ENCODE measurements around the gene CAMLG.
"Not testable (repeated sequence)": the region's sequence is repeated elsewhere in the genome, so short reads cannot be mapped to it uniquely, and the experiment has no call there.

The CAMLG gene

DNA sequence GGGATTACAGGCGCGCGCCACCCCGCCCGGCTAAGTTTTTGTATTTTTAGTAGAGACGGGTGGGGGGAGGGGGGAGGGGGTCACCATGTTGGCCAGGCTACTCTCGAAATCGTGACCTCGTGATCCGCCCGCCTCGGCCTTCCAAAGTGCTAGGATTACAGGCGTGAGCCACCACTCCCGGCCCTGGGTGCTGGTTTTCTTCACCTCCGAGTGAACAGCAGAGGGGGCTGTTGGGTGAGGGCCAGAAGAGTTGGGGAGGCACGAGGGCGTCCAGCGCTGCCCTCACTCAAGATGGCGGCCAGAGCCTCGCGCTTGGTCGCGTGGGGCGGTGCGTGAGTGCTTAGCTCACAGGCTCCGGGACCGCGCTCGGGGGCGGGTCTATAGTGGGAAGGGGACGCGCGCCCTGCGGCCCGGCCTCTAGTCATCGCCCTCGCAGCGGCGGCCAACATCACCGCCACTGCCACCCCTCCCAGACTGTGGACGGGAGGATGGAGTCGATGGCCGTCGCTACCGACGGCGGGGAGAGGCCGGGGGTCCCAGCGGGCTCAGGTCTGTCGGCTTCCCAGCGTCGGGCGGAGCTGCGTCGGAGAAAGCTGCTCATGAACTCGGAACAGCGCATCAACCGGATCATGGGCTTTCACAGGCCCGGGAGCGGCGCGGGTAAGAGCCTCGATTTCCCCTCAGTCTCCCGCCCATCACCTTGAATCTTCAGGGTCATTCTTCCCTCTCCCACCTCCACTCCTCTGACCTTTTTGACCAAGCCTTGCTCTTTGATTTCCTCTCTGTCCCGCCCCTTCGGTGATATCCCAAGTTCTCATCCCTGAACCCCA, at the start of gene CAMLG:
TSS of gene CAMLG (plus strand) at position 416 of the 830 bp plus-strand sequence. CDS start at position 489, 73 bp downstream.
- DNase-seq: peak; percentile 73

- DNase-seq: not testable (repeated sequence)
Observed at GRCh38 chr5:134690144-134690543, 48.2 kb upstream of the CAMLG start.

DNA sequence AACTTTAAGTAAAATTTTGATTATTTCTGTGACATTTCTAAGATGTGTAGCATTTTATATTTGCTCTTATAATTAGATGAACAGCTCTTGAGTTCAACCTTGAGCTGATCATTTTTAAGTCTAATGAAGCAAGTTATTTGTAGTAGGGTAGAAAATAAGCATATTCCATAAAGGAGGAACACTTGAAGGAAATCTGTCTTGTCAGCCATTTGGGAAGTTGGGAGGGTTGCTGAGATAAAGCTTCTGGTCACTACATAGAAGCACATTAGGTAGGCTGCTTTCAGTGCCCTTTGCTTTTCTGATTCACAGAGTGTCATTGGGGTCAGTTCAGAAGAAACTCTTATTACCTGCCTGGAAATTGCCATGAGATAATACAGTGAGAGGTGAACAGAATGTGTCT, 45.6 kb upstream of the CAMLG start:
- no peak for DNase-seq

GRCh38 chr5:134708301-134708700, 30.0 kb upstream of the CAMLG start:
- no peak for DNase-seq

DNA sequence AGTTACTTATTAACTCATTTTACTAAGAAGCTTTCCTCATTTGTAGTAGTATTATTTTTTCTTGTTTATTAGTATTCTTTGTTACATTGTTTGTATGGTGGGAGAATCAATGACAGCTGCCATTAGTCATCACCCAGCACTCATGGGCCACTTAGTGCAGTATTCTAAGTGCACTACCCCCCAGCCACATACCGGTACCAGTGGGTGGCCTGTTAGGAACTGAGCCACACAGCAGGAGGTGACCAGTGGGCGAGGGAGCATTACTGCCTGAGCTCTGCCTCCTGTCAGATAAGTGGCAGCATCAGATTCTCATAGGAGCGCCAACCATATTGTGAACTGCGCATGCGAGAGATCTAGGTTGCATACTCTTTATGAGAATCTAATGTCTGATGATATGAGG, 24.2 kb upstream of the CAMLG start:
- DNase-seq: no peak

DNA sequence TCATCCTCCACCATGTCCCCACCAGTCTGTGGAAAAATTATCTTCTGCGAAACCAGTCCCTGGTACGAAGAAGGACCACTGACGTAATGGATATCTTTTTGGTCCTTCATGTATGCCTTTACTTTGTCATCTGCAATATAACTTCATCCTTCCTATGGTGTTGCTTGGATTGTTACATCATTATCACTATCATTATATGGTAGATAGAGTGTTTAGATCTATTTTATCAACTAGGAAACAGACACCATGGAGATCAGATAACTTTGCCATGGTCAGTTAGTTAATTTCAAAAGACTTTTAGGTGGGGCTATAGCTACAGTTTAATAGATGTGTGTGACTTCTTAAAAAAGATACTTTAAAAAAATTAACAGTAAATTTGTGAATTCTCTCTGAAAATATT, 23.8 kb upstream of the CAMLG start:
- DNase-seq: no peak

DNA sequence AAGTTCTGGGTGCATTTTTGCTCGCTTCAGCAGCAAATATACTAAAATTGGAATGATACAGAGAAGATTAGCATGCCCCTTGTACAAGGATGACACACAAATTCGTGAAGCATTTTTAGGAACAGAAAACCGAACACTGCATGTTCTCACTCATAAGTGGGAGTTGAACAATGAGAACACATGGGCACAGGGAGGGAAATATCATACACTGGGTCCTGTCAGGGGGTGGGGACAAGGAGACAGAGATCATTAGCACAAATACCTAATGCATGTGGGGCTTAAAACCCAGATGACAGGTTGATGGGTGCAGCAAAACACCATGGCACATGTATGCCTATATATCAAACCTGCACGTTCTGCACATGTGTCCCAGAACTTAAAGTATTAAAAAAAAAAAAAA, 22.9 kb upstream of the CAMLG start:
- DNase-seq: not testable (repeated sequence)

GRCh38 chr5:134724872-134725271, 13.5 kb upstream of the CAMLG start:
- DNase-seq: no peak

DNA sequence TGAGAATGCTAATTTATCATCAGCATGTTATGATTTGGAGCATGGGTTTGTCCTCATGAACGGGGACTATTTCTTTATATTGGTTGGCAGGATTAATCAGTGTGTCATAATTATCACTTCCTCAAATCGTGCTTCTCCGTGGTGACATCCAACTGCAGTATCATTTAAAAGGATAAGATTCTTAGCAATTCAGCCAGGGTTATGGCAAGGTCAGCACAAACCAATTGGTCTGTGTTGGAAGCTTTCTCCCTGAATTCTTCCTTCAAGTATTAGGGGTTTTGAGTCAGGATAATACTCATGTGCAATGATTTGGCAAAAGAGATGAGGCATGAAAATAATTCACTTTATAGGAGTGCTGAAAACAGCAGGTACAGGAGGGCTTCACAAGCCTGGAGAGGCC, 5.5 kb upstream of the CAMLG start:
- no peak for DNase-seq

DNA sequence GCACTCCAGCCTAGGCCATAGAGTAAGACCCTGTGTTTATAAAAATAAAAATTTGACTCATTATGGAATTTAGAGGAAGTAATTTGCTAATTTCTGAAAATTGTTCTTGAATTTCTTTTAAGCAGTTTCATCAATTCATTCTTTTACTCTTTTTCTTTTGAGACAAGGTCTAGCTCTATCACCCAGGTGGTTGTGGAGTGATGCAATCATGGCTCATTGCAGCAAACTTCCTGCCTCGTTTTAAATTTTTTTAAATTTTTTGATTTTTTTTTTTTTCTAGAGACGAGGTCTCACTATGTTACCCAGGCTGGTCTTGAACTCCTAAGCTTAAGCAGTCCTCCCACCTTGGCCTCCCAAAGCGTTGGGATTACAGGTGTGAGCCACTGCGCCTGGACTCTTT, 3.1 kb upstream of the CAMLG start:
- no peak for DNase-seq

DNA sequence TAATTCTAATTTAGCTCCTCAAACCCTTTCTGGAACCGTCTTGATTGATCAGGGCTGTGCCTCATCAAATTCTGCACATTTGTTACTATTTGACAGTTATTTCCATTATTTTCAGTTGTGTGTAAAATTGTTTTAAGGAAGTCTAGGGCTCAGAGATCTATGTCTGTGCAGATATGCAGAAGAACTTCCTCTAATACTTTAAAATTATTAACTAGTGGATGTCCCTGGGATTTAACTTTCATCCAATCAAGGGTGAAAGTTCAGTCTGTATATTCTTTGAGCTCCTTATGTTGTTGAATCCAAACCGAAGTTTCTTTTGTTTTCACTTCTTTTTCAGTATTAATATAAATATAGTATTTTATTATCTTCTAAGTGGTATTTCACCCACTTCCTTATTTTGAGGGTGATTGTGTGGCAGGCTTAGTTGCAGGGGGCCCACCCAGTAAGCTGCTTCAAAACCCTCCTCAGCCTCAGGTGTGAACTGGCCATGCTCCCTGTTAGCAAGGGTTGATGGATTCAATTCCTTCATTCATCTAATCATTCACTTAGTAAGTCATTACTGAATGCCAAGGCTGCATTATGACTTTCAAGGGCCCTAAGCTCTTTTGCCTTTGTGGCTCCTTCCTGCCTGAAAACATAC, 2.1 kb upstream of the CAMLG start:
- DNase-seq: no peak

- DNase-seq: peak; percentile 15
Observed at GRCh38 chr5:134738963-134739661, 764 bp downstream of the CAMLG start.

DNA sequence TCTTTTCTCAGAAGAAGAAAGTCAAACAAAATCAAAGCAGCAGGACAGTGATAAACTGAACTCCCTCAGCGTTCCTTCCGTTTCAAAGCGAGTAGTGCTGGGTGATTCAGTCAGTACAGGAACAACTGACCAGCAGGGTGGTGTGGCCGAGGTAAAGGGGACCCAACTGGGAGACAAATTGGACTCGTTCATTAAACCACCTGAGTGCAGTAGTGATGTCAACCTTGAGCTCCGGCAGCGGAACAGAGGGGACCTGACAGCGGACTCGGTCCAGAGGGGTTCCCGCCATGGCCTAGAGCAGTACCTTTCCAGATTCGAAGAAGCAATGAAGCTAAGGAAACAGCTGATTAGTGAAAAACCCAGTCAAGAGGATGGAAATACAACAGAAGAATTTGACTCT, 2.7 kb downstream of the CAMLG start:
- DNase-seq: no peak

DNA sequence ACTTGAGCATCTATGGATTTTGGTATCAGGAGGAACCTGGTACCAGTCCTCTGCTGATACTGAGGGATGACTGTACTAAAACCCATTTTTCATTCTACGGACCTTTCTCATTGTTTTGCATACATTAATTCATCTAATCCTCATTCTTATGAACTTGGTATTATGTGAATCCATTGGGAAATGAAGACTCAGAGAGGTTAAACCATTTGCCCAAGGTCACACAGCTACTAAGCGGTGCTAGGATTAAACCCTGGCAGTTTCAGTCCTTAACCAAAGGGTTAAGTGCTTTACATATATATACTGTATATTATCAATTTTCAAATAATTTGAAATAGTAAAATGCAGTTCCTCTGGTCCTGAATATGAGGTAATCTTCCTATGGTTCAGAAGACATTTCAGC, 3.8 kb downstream of the CAMLG start:
- DNase-seq: no peak

GRCh38 chr5:134749415-134749814, 11.1 kb downstream of the CAMLG start:
- no peak for DNase-seq

- peak; percentile 50 for DNase-seq
Observed at GRCh38 chr5:134758176-134758503, 19.8 kb downstream of the CAMLG start.

GRCh38 chr5:134758504-134759341, 20.4 kb downstream of the CAMLG start, which contains the start of gene DDX46:
DDX46 (plus strand) TSS chr5:134758779; CDS start chr5:134758939, 160 bp downstream.
- DNase-seq: peak; percentile 71

DNA sequence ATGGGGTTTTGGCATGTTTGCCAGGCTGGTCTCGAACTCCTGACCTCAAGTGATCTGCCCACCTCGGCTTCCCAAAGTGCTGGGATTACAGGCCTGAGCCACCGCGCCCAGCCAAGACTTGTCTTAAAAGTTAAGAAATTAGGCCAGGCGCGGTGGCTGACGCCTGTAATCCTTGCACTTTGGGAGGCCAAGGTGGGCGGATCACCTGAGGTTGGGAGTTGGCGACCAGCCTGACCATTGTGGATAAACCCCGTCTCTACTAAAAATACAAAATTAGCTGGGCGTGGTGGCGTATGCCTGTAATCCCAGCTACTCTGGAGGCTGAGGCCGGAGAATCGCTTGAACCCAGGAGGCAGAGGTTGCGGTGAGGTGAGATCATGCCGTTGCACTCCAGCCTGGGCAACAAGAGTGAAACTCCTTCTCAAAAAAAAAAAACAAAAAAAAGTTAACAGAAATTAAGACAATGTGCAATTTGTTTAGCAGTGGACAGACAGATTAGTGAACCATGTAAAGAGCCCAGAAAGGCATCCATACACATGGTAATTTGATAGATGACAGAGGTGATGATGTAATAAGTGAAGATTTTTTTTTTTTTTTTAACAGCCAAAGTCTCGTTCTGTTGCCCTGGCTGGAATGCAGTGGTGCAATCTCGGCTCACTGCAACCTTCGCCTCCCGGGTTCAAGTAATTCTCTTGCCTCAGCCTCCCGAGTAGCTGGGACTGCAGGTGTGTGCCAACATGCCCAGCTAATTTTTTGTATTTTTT, 29.4 kb downstream of the CAMLG start:
- DNase-seq: not testable (repeated sequence)

- DNase-seq: no peak
Observed at GRCh38 chr5:134769206-134769605, 30.9 kb downstream of the CAMLG start.

DNA sequence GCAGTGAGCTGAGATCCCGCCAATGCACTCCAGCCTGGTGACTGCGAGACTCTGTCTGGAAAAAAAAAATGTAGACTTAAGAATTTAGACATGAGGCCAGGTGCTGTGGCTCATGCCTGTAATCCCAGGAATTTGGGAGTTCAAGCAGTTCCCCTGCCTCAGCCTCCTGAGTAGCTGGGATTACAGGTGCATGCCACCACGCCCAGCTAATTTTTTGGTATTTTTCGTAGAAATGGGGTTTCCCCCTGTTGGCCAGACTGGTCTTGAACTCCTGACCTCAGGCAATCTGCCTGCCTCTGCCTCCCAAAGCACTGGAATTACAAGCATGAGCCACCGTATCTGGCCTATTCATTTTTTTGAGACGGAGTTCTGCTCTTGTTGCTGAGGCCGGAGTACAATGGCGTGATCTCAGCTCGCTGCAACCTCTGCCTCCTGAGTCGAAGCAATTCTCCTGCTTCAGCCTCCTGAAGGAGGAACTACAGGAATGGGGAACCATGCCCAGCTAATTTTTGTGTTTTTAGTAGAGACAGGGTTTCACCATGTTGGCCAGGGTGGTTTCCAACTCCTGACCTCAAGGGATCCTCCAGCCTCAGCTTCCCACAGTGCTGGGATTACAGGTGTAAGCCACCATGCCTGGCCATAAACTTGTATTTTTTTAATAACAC, 34.2 kb downstream of the CAMLG start:
- no peak for DNase-seq

DNA sequence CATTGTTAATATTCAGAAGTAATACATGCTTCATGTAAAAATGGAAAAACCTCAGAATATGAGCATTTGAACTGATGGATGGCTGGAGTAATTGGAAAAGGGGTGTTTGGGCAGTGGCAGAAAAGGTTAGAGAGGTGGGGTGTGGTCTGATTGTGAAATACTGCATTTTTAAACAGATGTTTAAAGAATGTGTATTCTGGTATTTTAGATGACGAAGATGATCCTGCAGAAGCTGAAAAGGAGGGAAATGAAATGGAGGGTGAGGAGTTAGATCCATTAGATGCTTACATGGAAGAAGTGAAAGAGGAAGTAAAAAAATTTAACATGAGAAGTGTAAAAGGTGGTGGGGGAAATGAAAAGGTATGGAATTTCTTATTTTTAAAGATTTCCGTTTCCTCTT, 39.0 kb downstream of the CAMLG start:
- no peak for DNase-seq
